Keratinocyte (primary cell): Measurements from ENCODE around the gene CENPS. TPM values are rescaled to one million over a fixed set of nuclear protein-coding genes. Genes with fewer than 3 reads are reported as not detected.
A peak's percentile ranks its signal among the peaks of the same experiment; 100 is the strongest.

Experiments used
- DNase-seq: peaks from one replicate; pipeline ENCODE4 v3.0.0-alpha.2; 2011; ENCODE audit warnings: low read depth, missing footprints, low spot score
- FAIRE-seq: peaks from 2 replicates; lab custom pipeline; 2011; peaks lifted over from hg19 to GRCh38; lab: Jason Lieb, UNC
- H2AFZ ChIP-seq: 2 replicates; pipeline ENCODE4 v1.6.0; 2012; ENCODE audit warnings: low read length, control low read depth, inconsistent platforms; ENCODE audit not compliant: control insufficient read depth
- H3K27ac ChIP-seq: 2 replicates; pipeline ENCODE4 v1.5.1; 2011; ENCODE audit warnings: low read length; ENCODE audit not compliant: control insufficient read depth, insufficient read depth
- H3K27me3 ChIP-seq: 3 replicates; pipeline ENCODE4 v1.6.0; 2011; ENCODE audit warnings: low read length; ENCODE audit not compliant: control insufficient read depth, insufficient read depth; ENCODE audit errors: extremely low read depth
- H3K36me3 ChIP-seq, 2 experiments: 2 replicates in 1 of 2; 3 replicates in 1 of 2; pipeline ENCODE4 v1.5.1; 2011; ENCODE audit warnings: low read length in 2 of 2, mild to moderate bottlenecking in 1 of 2; ENCODE audit not compliant: control insufficient read depth in 2 of 2, insufficient read depth in 2 of 2; ENCODE audit errors: extremely low read depth in 1 of 2
- H3K4me1 ChIP-seq: 3 replicates; pipeline ENCODE4 v1.5.1; 2011; ENCODE audit warnings: low read length; ENCODE audit not compliant: control insufficient read depth, insufficient read depth; ENCODE audit errors: extremely low read depth
- H3K4me2 ChIP-seq: 3 replicates; pipeline ENCODE4 v1.6.0; 2011; ENCODE audit warnings: low read depth, low read length; ENCODE audit not compliant: control insufficient read depth, insufficient read depth; ENCODE audit errors: extremely low read depth
- H3K4me3 ChIP-seq, 3 experiments: fragments of 200-600 bp in 1 of 3; sonication (generic) in 1 of 3; 2 replicates in 2 of 3; 3 replicates in 1 of 3; pipeline ENCODE4 v1.5.1; 2011 to 2016; ENCODE audit warnings: low read length in 3 of 3, mild to moderate bottlenecking in 3 of 3, control low read depth in 2 of 3, inconsistent platforms in 1 of 3, low read depth in 1 of 3, mixed read lengths in 1 of 3, mixed run types in 1 of 3, moderate library complexity in 1 of 3; ENCODE audit not compliant: control insufficient read depth in 2 of 3, insufficient read depth in 2 of 3; ENCODE audit errors: extremely low read depth in 1 of 3
- H3K79me2 ChIP-seq: 2 replicates; pipeline ENCODE4 v1.6.0; 2012; ENCODE audit warnings: low read length; ENCODE audit not compliant: control insufficient read depth, insufficient read depth
- H3K9ac ChIP-seq: 3 replicates; pipeline ENCODE4 v1.6.0; 2011; ENCODE audit warnings: low read length; ENCODE audit not compliant: control insufficient read depth, insufficient read depth; ENCODE audit errors: extremely low read depth
- H3K9me1 ChIP-seq: 3 replicates; pipeline ENCODE4 v1.6.0; 2011; ENCODE audit warnings: low read length; ENCODE audit not compliant: control insufficient read depth, insufficient read depth; ENCODE audit errors: extremely low read depth
- H3K9me3 ChIP-seq: 2 replicates; pipeline ENCODE4 v1.5.1; 2012; ENCODE audit warnings: low read depth, low read length; ENCODE audit not compliant: control insufficient read depth
- H4K20me1 ChIP-seq: 3 replicates; pipeline ENCODE4 v1.6.0; 2011; ENCODE audit warnings: low read length; ENCODE audit not compliant: control insufficient read depth, insufficient read depth; ENCODE audit errors: extremely low read depth
- EZH2 ChIP-seq: IDR thresholded peaks from one replicate; pipeline ENCODE4 v1.6.1; 2012; ENCODE audit warnings: inconsistent platforms, mild to moderate bottlenecking, low read length, moderate library complexity
- dilution Hi-C: fragments of 300-500 bp; cut with MboI; formaldehyde crosslinking; loops from one replicate; pipeline ENCODE4 v1.7.0; 2020; ENCODE audit warnings: low sequenced_read_pairs; ENCODE audit not compliant: extremely low pct_ligation_motif_present
- polyA plus RNA-seq, 5 experiments: library from polyadenylated mRNA; depleted of rRNA in 3 of 5; stranded (reverse) in 3 of 5; stranded (forward) in 1 of 5; unstranded in 1 of 5; fragments of >200 nt; gene quantifications; 1 replicate in 1 of 5; 2 replicates in 3 of 5; 3 replicates in 1 of 5; pipeline versions ENCODE4 v1.2.1 to v1.2.3, GENCODE V29; 2011 to 2012; ENCODE audit warnings: missing spikeins in 2 of 5, low read depth in 1 of 5, low replicate concordance in 1 of 5
- TF ChIP-seq, protein P1 (sequence below), 3 experiments: IDR thresholded peaks in 1 of 3; conservative IDR thresholded peaks in 1 of 3; optimal IDR thresholded peaks in 1 of 3; 2 replicates in 2 of 3; 3 replicates in 1 of 3; pipeline versions ENCODE3 to v1.5.1; 2011; ENCODE audit warnings: low read length in 3 of 3, mild to moderate bottlenecking in 3 of 3, moderate library complexity in 2 of 3, control low read depth in 1 of 3, inconsistent platforms in 1 of 3; ENCODE audit not compliant: insufficient read depth in 2 of 3; ENCODE audit errors: extremely low read depth in 1 of 3

CENPS gene
- polyA plus RNA-seq, 1 donor (not counting 4 experiments of a cell fraction or from before 2014, with no cell fraction given) = 10.3 TPM

DNA sequence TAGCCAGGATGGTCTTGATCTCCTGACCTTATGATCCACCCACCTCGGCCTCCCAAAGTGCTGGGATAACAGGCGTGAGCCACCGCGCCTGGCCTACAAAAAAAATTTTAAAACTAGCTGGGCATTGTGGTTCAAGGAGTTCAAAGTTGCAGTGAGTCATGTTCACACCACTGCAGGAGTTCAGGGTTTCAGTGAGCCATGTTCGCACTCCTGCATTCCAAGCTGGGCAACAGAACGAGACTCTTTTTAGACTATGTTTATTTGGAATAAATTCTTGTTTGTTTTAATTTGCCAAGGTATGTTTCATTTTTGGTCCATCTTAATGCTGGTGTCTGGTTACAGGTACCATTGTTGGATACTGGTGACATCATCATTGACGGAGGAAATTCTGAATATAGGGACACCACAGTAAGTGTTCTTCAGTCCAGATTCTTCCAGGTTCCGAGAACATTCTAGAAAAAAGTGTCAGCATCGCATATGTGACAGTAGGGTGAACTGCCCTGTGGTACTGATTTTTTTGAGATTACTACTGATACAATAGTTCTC lies 27.4 kb upstream of the CENPS start:
- H3K4me3 ChIP-seq = no peak overlapping the region
- no peaks in the 10 kb centered on the region for H3K27me3 ChIP-seq
- no peak overlapping the region for H3K9ac ChIP-seq
- H3K36me3 ChIP-seq = peaks cover 19 to 30% of the 10 kb centered on the region in 2 experiments
- H4K20me1 ChIP-seq = peaks cover 3% of the 10 kb centered on the region
- H3K79me2 ChIP-seq = peaks cover 23% of the 10 kb centered on the region
- H3K27ac ChIP-seq = peak overlapping the region; percentile 14
- no peak for TF ChIP-seq EZH2
- TF ChIP-seq, protein P1, sequence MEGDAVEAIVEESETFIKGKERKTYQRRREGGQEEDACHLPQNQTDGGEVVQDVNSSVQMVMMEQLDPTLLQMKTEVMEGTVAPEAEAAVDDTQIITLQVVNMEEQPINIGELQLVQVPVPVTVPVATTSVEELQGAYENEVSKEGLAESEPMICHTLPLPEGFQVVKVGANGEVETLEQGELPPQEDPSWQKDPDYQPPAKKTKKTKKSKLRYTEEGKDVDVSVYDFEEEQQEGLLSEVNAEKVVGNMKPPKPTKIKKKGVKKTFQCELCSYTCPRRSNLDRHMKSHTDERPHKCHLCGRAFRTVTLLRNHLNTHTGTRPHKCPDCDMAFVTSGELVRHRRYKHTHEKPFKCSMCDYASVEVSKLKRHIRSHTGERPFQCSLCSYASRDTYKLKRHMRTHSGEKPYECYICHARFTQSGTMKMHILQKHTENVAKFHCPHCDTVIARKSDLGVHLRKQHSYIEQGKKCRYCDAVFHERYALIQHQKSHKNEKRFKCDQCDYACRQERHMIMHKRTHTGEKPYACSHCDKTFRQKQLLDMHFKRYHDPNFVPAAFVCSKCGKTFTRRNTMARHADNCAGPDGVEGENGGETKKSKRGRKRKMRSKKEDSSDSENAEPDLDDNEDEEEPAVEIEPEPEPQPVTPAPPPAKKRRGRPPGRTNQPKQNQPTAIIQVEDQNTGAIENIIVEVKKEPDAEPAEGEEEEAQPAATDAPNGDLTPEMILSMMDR (optimal IDR thresholded peaks at IDR 0.05 in 1 of 3, IDR thresholded peaks at IDR 0.05 in 1 of 3, conservative IDR thresholded peaks at IDR 0.05 in 1 of 3; ENCODE audit: extremely low read depth in 1 of 3, insufficient read depth in 2 of 3, low read length in 3 of 3) = no peak
- H2AFZ ChIP-seq = no peak overlapping the region
- no peaks in the 10 kb centered on the region for H3K9me3 ChIP-seq
- H3K4me1 ChIP-seq = peaks cover 7% of the 10 kb centered on the region
- dilution Hi-C loops = no loop called here
- DNase-seq = no peak
- H3K4me2 ChIP-seq = no peak overlapping the region
- no peak for FAIRE-seq
- H3K9me1 ChIP-seq = no peaks in the 10 kb centered on the region

DNA sequence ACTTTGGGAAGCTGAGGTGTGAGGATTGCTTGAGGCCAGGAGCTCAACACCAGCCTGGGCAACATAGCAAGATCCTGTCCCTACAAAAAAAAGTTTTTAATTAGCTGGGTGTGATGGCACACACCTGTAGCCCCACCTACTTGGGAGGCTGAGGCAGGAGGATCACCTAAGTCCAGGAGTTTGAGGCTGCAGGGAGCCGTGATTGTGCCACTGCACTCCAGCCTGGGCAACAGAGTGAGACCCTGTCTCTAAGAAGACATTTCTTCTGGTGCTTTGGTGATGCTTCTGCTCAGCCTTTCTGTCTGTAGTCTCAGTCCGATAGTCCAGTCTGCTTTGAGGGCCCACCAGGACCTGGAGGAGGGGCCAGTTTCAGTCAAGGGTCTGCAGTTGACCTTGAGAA lies 23.0 kb upstream of the CENPS start:
- Histone ChIP-seq H3K4me1 (no peaks in the 10 kb centered on the region), H3K9me1 (no peaks in the 10 kb centered on the region), H3K27ac (no peak overlapping the region), H3K27me3 (no peaks in the 10 kb centered on the region), H3K79me2 (no peaks in the 10 kb centered on the region), H3K4me2 (no peak overlapping the region), H3K9me3 (no peaks in the 10 kb centered on the region), H2AFZ (no peak overlapping the region), H3K9ac (no peak overlapping the region), H4K20me1 (peaks cover 3% of the 10 kb centered on the region), H3K4me3 (no peak overlapping the region), H3K36me3 (peaks cover 40 to 54% of the 10 kb centered on the region in 2 experiments)
- DNase-seq (no peak), FAIRE-seq (no peak)
- no peak for TF ChIP-seq EZH2
- TF ChIP-seq, protein P1 (optimal IDR thresholded peaks at IDR 0.05 in 1 of 3, IDR thresholded peaks at IDR 0.05 in 1 of 3, conservative IDR thresholded peaks at IDR 0.05 in 1 of 3; ENCODE audit: extremely low read depth in 1 of 3, insufficient read depth in 2 of 3, low read length in 3 of 3) = no peak
- dilution Hi-C loops = no loop called here
